Fibroblast of mammary gland (primary cell): ENCODE measurements around the gene ARMCX6.
"Not testable (repeated sequence)": the region's sequence is repeated elsewhere in the genome, so short reads cannot be mapped to it uniquely, and the experiment has no call there.

Experiments used
- DNase-seq: peaks from one replicate; pipeline ENCODE4 v3.0.0-alpha.2; 2010; ENCODE audit warnings: low read depth
- H3K4me3 ChIP-seq: 2 replicates; pipeline ENCODE4 v1.5.1; 2011; ENCODE audit warnings: low read depth, mild to moderate bottlenecking, low read length, moderate library complexity; ENCODE audit not compliant: control insufficient read depth
- CTCF ChIP-seq: conservative IDR thresholded peaks from 2 replicates; pipeline ENCODE4 v1.5.1; 2011; ENCODE audit warnings: low read depth, low read length, inconsistent platforms; ENCODE audit not compliant: control insufficient read depth, insufficient read depth

The ARMCX6 gene

GRCh38 chrX:101617211-101618191 lies at the start of gene ARMCX6:
Gene ARMCX6, minus strand, starts transcription at chrX:101618000. Its CDS starts 1,380 bp downstream, at chrX:101616620.
- peak; percentile 74 for DNase-seq

GRCh38 chrX:101659601-101660063 lies 41.8 kb upstream of the ARMCX6 start, which contains the start of gene ARMCX2:
Gene ARMCX2, minus strand, starts transcription at chrX:101659850. Its CDS starts 2,262 bp downstream, at chrX:101657588.
- TF ChIP-seq CTCF: no peak
- peak; percentile 66 for DNase-seq
- peak within 1 kb of the TSS; percentile 69 for H3K4me3 ChIP-seq

More at GRCh38 chrX:101617211-101618191, at the start of gene ARMCX6:
- TF ChIP-seq CTCF: peak; percentile 20
- H3K4me3 ChIP-seq: peak within 1 kb of the TSS; percentile 72

- no peak for TF ChIP-seq CTCF
- DNase-seq: peak; percentile 36
- H3K4me3 ChIP-seq: peak overlapping the region; percentile 69
Observed at GRCh38 chrX:101658661-101659491, 41.1 kb upstream of the ARMCX6 start.

GRCh38 chrX:101657495-101657894 lies 39.7 kb upstream of the ARMCX6 start:
- DNase-seq: no peak
- TF ChIP-seq CTCF: no peak
- H3K4me3 ChIP-seq: no peak overlapping the region

- no peak for TF ChIP-seq CTCF
- DNase-seq: no peak
- no peak overlapping the region for H3K4me3 ChIP-seq
Observed at GRCh38 chrX:101656817-101657216, 39.0 kb upstream of the ARMCX6 start.

GRCh38 chrX:101655534-101655933 lies 37.7 kb upstream of the ARMCX6 start:
- no peak for DNase-seq

GRCh38 chrX:101647716-101648115 lies 29.9 kb upstream of the ARMCX6 start:
- not testable (repeated sequence) for H3K4me3 ChIP-seq, DNase-seq

More at GRCh38 chrX:101655534-101655933, 37.7 kb upstream of the ARMCX6 start:
- no peak for TF ChIP-seq CTCF
- no peak overlapping the region for H3K4me3 ChIP-seq
